Cardiac fibroblast (primary cell): ENCODE results near the gene ZNF664.

ENCODE experiments used
- DNase-seq, 2 donors: peaks; one replicate each; pipeline versions ENCODE4 v3.0.0 to v3.0.0-alpha.2; 2010; ENCODE audit warnings: low read depth in 2 of 2
- H3K4me3 ChIP-seq, 2 donors: replicated peaks in 1 of 2; 1 replicate in 1 of 2; 2 replicates in 1 of 2; pipeline ENCODE4 v1.5.1; 2011; ENCODE audit warnings: low read depth in 2 of 2, low read length in 2 of 2, mild to moderate bottlenecking in 2 of 2, moderate library complexity in 1 of 2
- TF ChIP-seq, protein P1 (sequence below): IDR thresholded peaks from one replicate; pipeline ENCODE4 v1.5.1; 2011; ENCODE audit warnings: low read depth, mild to moderate bottlenecking, low read length, inconsistent platforms

ZNF664 gene

DNA sequence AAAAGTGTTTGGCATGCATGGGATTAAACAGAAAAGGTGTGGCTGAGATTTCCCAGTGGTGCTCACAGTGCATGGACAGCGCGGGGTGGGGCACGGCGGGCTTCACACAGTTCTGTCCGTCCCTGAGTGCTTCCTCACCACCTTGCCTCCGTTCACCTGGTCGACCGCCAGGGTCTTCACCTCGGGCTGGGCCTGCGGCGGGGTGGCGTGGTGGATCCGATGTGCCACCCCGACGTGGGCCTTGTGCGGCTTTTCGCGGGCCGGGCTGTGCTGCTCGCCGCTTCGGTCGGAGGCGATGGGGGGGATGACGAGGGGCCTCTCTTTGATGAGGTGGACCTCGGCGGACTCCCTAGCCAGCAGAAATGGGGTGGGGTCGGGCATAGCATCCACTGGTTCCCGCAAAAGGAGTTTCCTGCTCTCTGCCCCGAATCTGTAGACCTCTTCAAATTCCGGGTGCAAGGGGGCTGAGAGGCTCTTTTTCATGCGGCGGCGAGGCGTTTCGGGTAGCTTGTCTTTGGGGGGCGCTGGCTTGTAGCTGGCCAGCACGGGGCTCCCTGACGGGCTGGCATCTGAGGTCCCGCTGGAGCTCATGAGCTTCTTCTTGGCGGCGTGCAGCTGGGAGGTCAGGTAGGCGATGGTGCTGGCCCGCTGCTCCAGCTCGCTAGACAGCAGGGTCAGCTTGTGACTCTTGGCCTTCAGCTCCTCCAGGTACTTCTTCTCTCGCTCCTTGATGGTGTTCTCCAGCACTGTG, 35.9 kb upstream of the ZNF664 start:
- TF ChIP-seq, protein P1, sequence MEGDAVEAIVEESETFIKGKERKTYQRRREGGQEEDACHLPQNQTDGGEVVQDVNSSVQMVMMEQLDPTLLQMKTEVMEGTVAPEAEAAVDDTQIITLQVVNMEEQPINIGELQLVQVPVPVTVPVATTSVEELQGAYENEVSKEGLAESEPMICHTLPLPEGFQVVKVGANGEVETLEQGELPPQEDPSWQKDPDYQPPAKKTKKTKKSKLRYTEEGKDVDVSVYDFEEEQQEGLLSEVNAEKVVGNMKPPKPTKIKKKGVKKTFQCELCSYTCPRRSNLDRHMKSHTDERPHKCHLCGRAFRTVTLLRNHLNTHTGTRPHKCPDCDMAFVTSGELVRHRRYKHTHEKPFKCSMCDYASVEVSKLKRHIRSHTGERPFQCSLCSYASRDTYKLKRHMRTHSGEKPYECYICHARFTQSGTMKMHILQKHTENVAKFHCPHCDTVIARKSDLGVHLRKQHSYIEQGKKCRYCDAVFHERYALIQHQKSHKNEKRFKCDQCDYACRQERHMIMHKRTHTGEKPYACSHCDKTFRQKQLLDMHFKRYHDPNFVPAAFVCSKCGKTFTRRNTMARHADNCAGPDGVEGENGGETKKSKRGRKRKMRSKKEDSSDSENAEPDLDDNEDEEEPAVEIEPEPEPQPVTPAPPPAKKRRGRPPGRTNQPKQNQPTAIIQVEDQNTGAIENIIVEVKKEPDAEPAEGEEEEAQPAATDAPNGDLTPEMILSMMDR, result no peak
- no peak overlapping the region for H3K4me3 ChIP-seq
- DNase-seq, result no peak

GRCh38 chr12:123937707-123938591, 35.1 kb upstream of the ZNF664 start:
- TF ChIP-seq, protein P1, result no peak
- no peak overlapping the region for H3K4me3 ChIP-seq
- no peak for DNase-seq

GRCh38 chr12:123938679-123939480, 34.1 kb upstream of the ZNF664 start:
- no peak for DNase-seq
- TF ChIP-seq, protein P1, result peak; percentile 38
- no peak overlapping the region for H3K4me3 ChIP-seq

DNA sequence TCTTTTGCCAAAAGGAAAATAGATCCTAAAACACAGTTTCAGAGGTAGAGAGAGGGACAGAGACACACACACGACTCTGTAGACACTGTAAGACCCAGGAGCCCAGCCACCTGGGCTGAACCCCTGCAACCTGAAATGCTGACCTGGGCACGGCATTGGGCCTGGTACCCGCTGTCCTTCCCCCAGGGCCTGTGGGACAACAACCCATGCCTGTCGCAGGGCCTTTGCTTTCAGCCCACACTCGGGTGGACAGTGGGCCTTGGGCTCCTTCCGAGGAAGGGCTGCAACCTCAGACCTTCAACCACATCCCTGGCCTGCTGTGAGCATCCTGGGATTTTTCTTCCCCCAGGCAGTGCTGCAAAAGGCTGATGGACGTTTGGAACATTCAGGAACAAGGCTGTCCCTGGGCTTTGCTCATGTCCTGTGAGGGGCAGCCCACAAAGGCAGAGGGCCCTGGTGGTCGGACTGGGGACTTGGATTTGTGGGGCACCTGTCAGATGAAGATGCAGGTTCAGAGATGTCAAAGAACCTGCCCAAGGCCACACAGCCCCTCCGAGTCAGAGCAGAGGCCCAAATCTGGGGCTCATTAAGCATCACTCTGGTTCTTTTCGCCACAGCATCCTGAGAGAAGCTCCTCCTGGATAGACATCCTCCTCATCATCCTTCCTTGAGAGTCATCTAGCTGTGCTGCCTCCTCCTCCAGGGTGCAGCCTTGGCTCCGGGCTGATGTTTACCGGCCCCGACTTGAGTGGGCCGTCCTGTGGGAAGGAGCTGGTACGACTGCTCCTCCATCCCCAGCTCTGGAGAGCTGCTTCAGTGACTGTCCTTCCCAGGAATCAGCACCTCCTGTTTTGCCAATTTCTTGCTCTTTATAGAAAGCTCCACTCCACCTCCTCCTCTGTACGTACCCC, 33.0 kb upstream of the ZNF664 start:
- DNase-seq, result no peak
- TF ChIP-seq, protein P1, result no peak
- H3K4me3 ChIP-seq, result no peak overlapping the region

DNA sequence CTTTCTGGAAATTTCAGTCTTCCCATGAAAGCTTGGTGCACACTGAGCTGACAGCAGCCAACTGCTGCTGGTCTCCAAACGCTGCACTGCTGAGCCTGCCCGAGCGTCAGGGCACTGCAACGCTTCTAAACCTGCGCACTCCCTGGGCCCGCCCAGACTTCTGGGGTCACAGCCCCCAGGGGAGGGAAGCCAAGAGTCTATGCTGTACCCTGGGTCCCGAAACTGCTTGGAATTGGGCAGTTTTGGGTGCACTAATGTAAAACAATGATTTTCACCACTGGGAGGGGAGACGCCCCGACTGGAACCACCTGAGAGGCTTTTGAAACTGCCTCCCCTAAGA, 32.4 kb upstream of the ZNF664 start:
- no peak overlapping the region for H3K4me3 ChIP-seq
- TF ChIP-seq, protein P1, result no peak
- DNase-seq, result no peak

DNA sequence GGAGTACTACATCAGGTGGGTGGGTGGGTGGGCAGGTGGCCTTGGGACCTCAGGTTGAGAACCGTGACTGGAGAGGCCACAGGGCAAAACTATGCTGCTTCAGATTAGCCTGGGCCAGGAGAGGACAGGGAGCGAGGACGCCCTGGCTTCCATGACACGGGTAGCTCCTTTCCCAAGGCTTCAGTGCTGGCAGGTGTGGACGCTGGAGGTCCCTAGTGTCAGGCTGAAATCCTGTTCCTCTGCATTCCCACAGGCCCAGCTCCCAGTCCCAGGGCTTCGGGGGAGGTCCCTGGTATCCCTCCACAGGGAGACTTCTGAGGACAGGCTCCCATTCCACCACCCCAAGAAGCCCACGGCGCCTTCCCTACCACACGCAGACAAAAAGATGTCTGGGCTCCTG, 32.0 kb upstream of the ZNF664 start:
- DNase-seq, result no peak
- H3K4me3 ChIP-seq, result no peak overlapping the region
- TF ChIP-seq, protein P1, result no peak
